NB4 (cell line): ENCODE data around the gene IGSF8.

Experiments
- CTCF ChIP-seq: IDR thresholded peaks from one replicate; pipeline ENCODE4 v1.5.1; 2012; ENCODE audit warnings: low read depth, low read length
- MAX ChIP-seq: IDR thresholded peaks from 2 replicates; pipeline ENCODE4 v1.6.1; 2011; ENCODE audit warnings: low read depth, low read length

- TF ChIP-seq CTCF, result no peak
- no peak for TF ChIP-seq MAX
These were observed 2.9 kb downstream of the IGSF8 start for GRCh38 chr1:160095382-160096105.
